Gastroesophageal sphincter (tissue), 3 donors: ENCODE results near the gene POP4.

ENCODE experiments used
- EP300 ChIP-seq: sonication (generic); formaldehyde crosslinking; IDR thresholded peaks from one replicate; pipeline ENCODE4 v1.6.1; 2017; ENCODE audit warnings: antibody characterized with exemption, mild to moderate bottlenecking
- POLR2A ChIP-seq, 2 donors: fragments of 450-650 bp; IDR thresholded peaks; one replicate each; pipeline ENCODE4 v1.6.1; 2017; ENCODE audit warnings: antibody characterized with exemption in 2 of 2, mild to moderate bottlenecking in 2 of 2, moderate library complexity in 1 of 2
- TF ChIP-seq, protein P1 (sequence below), 4 experiments: fragments of 200-600 bp in 2 of 4; fragments of 450-650 bp in 2 of 4; sonication (generic) in 1 of 4; IDR thresholded peaks; one replicate each; pipeline ENCODE4 v1.5.1; 2017 to 2019; ENCODE audit warnings: antibody characterized with exemption in 4 of 4, mild to moderate bottlenecking in 2 of 4, moderate library complexity in 2 of 4

- TF ChIP-seq, protein P1, sequence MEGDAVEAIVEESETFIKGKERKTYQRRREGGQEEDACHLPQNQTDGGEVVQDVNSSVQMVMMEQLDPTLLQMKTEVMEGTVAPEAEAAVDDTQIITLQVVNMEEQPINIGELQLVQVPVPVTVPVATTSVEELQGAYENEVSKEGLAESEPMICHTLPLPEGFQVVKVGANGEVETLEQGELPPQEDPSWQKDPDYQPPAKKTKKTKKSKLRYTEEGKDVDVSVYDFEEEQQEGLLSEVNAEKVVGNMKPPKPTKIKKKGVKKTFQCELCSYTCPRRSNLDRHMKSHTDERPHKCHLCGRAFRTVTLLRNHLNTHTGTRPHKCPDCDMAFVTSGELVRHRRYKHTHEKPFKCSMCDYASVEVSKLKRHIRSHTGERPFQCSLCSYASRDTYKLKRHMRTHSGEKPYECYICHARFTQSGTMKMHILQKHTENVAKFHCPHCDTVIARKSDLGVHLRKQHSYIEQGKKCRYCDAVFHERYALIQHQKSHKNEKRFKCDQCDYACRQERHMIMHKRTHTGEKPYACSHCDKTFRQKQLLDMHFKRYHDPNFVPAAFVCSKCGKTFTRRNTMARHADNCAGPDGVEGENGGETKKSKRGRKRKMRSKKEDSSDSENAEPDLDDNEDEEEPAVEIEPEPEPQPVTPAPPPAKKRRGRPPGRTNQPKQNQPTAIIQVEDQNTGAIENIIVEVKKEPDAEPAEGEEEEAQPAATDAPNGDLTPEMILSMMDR (IDR thresholded peaks at IDR 0.05), result no peak
- no peak for TF ChIP-seq POLR2A (IDR thresholded peaks at IDR 0.05)
- TF ChIP-seq EP300, result no peak
Observed at GRCh38 chr19:29618871-29619270, 12.8 kb downstream of the POP4 start.
